Right lobe of liver (tissue), 6 donors: Measurements from ENCODE around the gene PSMD6. TPM values are rescaled to one million over a fixed set of nuclear protein-coding genes. Genes with fewer than 3 reads are reported as not detected.

Experiments
- ATAC-seq, 4 donors: fragments of 200-7000 bp; cut with Tn5 transposase; one replicate each; pipeline ENCODE4 v1.9.1; 2020; ENCODE audit warnings: mild to moderate bottlenecking in 4 of 4, moderate library complexity in 4 of 4
- DNase-seq, 3 donors: peaks; one replicate each; pipeline ENCODE4 v3.0.0-alpha.2; 2020
- H3K27ac ChIP-seq, 3 donors: fragments of 200-600 bp; one replicate each; pipeline ENCODE4 v1.8.0; 2022
- H3K27me3 ChIP-seq, 2 donors: fragments of 200-600 bp; one replicate each; pipeline ENCODE4 v1.8.0; 2022
- H3K36me3 ChIP-seq, 4 donors: fragments of 200-600 bp; sonication (generic) in 1 of 4; one replicate each; pipeline versions ENCODE4 v1.5.1 to v1.8.0; 2017 to 2022; ENCODE audit warnings: control low read depth in 1 of 4
- H3K4me1 ChIP-seq, 4 donors: fragments of 200-600 bp; sonication (generic) in 1 of 4; one replicate each; pipeline versions ENCODE4 v1.5.1 to v1.8.0; 2017 to 2022; ENCODE audit warnings: control low read depth in 1 of 4
- H3K4me3 ChIP-seq, 3 donors: fragments of 200-600 bp; one replicate each; pipeline ENCODE4 v1.8.0; 2022
- H3K9me3 ChIP-seq, 4 donors: fragments of 200-600 bp; sonication (generic) in 1 of 4; one replicate each; pipeline versions ENCODE4 v1.5.1 to v1.8.0; 2017 to 2022; ENCODE audit warnings: control low read depth in 1 of 4
- CTCF ChIP-seq, 4 donors: fragments of 200-600 bp in 3 of 4; fragments of 450-650 bp in 1 of 4; IDR thresholded peaks; one replicate each; pipeline versions ENCODE4 v1.5.1 to v1.8.0; 2016 to 2022; ENCODE audit warnings: antibody characterized with exemption in 4 of 4, mild to moderate bottlenecking in 2 of 4
- POLR2A ChIP-seq: fragments of 450-650 bp; IDR thresholded peaks from one replicate; pipeline ENCODE4 v1.6.1; 2017; ENCODE audit warnings: antibody characterized with exemption, mild to moderate bottlenecking
- WGBS: methylation state at CpG from one replicate; pipeline ENCODE4 v1.1.6; 2018; ENCODE audit warnings: low coverage, low lambda C conversion rate; ENCODE audit not compliant: insufficient coverage; ENCODE audit errors: missing lambda C conversion rate; 5-methylcytosine and 5-hydroxymethylcytosine counted together
- intact Hi-C, 2 donors: fragments of 100-400 bp; cut with DNase I; formaldehyde crosslinking; loops; one replicate each; pipeline versions ENCODE4 v1.11.2 to v1.14.1; 2022
- total RNA-seq, 6 experiments: library from RNA; depleted of rRNA in 2 of 6; stranded (reverse); fragments of >200 nt in 2 of 6; fragmentation: NEBNext Ultra II Directional in 3 of 6; extraction: Animal tissue kit (Norgen Biotek cat#: 25700) in 3 of 6; gene quantifications; one replicate each; pipeline versions ENCODE4 v1.1.0 to v1.2.4, GENCODE V29; 2016 to 2023
- donor health status: DM: no; HTN: yes; CAD: no.
- donor health status: DM: no; HTN: no; CAD: no.
- donor health status: DM: no; HTN: no; CAD: no.
- donor health status: DM: no; HTN: yes; CAD: no.
- donor health status: DM: no; HTN: yes; CAD: no.

Gene PSMD6
- total RNA-seq, 6 experiments from 2014 or later, result 33.1 to 41.9 (median 35.9) TPM

DNA sequence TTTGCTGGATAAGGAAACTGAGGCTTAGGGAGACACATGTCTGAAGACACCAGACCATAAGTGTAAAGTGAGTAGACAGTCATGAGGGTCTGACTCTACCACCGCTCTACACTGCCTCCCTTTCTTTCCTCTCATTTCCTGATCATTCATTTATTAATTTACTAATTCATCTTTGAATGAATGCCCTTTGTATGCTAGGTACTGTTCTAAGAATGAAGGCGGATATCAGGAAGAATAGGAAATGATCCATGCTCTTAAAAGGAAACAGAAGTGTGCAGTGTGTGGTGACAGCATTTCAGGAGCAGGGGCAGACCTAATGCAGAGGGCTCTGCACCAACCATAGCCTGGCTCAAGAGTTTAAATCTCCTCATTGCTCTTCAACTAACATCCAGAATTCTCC is 31.8 kb upstream of the PSMD6 start:
- Histone ChIP-seq H3K4me1 (no peaks in the 10 kb centered on the region), H3K36me3 (no peaks in the 10 kb centered on the region), H3K9me3 (no peaks in the 10 kb centered on the region), H3K27ac (no peak overlapping the region), H3K4me3 (no peak overlapping the region), H3K27me3 (no peaks in the 10 kb centered on the region)
- ATAC-seq (no peak), DNase-seq (no peak)
- intact Hi-C loops, result no loop called here
- WGBS, result 70% methylated on average over 2 of the region's 2 CpGs
- TF ChIP-seq CTCF (IDR thresholded peaks at IDR 0.05) (no peak), POLR2A (no peak)

GRCh38 chr3:64054488-64054887 is 31.2 kb upstream of the PSMD6 start:
- Histone ChIP-seq H3K4me1 (no peaks in the 10 kb centered on the region), H3K27ac (no peak overlapping the region), H3K27me3 (no peaks in the 10 kb centered on the region), H3K36me3 (no peaks in the 10 kb centered on the region), H3K4me3 (no peak overlapping the region), H3K9me3 (no peaks in the 10 kb centered on the region)
- DNase-seq, result no peak
- no peak for ATAC-seq
- 77% methylated on average over 3 of the region's 3 CpGs for WGBS
- intact Hi-C loops, result no loop called here
- no peak for TF ChIP-seq CTCF (IDR thresholded peaks at IDR 0.05)
- no peak for TF ChIP-seq POLR2A

GRCh38 chr3:64053581-64053980 is 30.3 kb upstream of the PSMD6 start:
- no peak for TF ChIP-seq POLR2A
- TF ChIP-seq CTCF (IDR thresholded peaks at IDR 0.05), result no peak
- ATAC-seq, result no peak
- Histone ChIP-seq H3K4me3 (no peak overlapping the region), H3K4me1 (no peaks in the 10 kb centered on the region), H3K9me3 (no peaks in the 10 kb centered on the region), H3K36me3 (no peaks in the 10 kb centered on the region), H3K27ac (no peak overlapping the region), H3K27me3 (no peaks in the 10 kb centered on the region)
- DNase-seq, result no peak
- WGBS, result 52% methylated on average over 3 of the region's 3 CpGs
- intact Hi-C loops, result no loop called here

DNA sequence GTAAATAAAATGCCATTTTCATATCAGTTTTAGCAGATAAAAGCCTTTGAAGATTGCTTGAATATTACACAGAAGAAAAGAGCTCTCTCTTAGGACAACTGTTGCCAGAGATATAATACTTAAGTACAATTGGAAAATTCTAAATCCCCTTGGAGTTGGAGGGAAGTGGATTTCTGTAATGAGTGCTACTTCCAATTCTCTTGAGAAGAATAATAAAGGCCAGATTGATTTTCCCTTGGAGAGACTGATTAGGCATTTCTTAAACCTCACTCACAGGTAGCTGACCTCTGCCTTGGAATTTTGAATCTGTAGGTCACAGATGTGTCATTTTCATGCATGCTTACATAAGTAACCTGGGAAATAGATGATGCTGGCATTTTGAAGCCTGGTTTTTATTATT is 29.8 kb upstream of the PSMD6 start:
- H3K4me1 ChIP-seq, result no peaks in the 10 kb centered on the region
- ATAC-seq (no peak), DNase-seq (no peak)
- intact Hi-C loops, result no loop called here
- H3K9me3 ChIP-seq, result no peaks in the 10 kb centered on the region
- no peak overlapping the region for H3K27ac ChIP-seq
- TF ChIP-seq POLR2A, result no peak
- TF ChIP-seq CTCF (IDR thresholded peaks at IDR 0.05), result no peak
- H3K36me3 ChIP-seq, result no peaks in the 10 kb centered on the region
- H3K4me3 ChIP-seq, result no peak overlapping the region
- no peaks in the 10 kb centered on the region for H3K27me3 ChIP-seq

DNA sequence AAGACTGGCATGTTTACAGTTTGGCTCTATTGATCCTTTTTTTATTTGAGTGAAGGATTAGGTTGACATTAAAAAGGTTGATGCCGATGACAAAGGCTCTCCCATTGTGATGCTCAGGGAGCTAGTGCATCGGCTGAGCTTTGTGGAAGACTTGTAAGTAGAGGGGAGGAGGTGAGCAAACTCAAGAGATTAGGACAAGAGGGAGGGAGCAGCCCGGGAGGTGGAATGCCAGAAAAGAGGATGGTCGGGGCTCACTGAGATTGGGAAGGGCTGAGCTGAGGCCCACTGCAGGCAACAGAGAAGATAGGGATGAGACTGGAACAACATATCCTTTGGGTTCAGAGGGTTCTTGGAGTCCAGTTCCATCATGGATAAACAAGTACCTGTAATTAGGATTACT is 26.5 kb upstream of the PSMD6 start:
- H3K27ac ChIP-seq, result no peak overlapping the region
- no peaks in the 10 kb centered on the region for H3K4me1 ChIP-seq
- intact Hi-C loops, result no loop called here
- no peak for TF ChIP-seq POLR2A
- TF ChIP-seq CTCF (IDR thresholded peaks at IDR 0.05), result no peak
- H3K4me3 ChIP-seq, result no peak overlapping the region
- ATAC-seq (no peak), DNase-seq (no peak)
- no peaks in the 10 kb centered on the region for H3K9me3 ChIP-seq
- no peaks in the 10 kb centered on the region for H3K27me3 ChIP-seq
- WGBS, result 50% methylated on average over 4 of the region's 4 CpGs
- H3K36me3 ChIP-seq, result no peaks in the 10 kb centered on the region
